Ovary (tissue), 3 donors: Measurements from ENCODE around the gene TPBG.

Source experiments
- EP300 ChIP-seq: sonication (generic); formaldehyde crosslinking; IDR thresholded peaks from one replicate; pipeline ENCODE4 v1.6.1; 2017; ENCODE audit warnings: antibody characterized with exemption
- POLR2A ChIP-seq: fragments of 450-650 bp; IDR thresholded peaks from one replicate; pipeline ENCODE4 v1.6.1; 2017; ENCODE audit warnings: antibody characterized with exemption, mild to moderate bottlenecking, moderate library complexity
- TF ChIP-seq, protein P1 (sequence below), 3 donors: fragments of 450-650 bp in 2 of 3; fragments of 200-600 bp in 1 of 3; IDR thresholded peaks; one replicate each; pipeline versions ENCODE4 v1.5.1 to v1.8.0; 2016 to 2022; ENCODE audit warnings: antibody characterized with exemption in 3 of 3, mild to moderate bottlenecking in 1 of 3
- donor health status: DM: no; HTN: no; CAD: no.

DNA sequence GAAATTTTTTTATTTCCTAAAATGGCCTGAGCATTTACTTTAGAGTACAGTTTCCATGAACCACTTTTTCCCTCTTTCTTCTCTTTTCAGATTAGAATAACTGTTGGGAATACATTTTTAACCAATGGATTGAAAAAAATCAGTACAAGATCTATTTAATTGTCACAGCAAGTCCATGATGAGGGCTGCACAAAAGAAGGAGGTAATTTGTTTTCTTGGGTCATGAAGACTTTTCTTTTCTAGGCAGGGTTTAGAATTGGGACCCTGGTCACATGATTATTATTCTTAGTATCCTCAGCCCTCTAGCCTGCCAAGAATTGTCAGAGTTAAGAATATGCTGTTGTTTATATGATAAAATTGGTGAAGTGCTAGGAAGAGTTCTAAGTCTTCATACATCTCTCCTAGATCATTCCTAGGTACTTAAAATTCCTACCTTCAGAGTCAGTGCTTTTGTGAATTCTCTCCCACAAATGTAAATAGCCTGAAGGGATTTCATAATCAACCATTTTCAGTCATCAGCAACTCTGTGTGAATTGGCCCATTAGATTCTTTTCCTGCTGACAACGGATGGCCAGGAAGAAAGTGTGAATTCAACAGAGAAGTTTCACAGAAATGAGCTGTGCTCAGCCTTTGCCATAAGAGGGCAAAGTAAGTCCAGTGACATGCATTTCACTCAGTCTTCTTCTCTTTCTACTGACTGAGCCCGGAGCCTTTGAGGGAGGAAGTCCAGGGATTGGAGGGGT, 32.4 kb upstream of the TPBG start:
- TF ChIP-seq, protein P1, sequence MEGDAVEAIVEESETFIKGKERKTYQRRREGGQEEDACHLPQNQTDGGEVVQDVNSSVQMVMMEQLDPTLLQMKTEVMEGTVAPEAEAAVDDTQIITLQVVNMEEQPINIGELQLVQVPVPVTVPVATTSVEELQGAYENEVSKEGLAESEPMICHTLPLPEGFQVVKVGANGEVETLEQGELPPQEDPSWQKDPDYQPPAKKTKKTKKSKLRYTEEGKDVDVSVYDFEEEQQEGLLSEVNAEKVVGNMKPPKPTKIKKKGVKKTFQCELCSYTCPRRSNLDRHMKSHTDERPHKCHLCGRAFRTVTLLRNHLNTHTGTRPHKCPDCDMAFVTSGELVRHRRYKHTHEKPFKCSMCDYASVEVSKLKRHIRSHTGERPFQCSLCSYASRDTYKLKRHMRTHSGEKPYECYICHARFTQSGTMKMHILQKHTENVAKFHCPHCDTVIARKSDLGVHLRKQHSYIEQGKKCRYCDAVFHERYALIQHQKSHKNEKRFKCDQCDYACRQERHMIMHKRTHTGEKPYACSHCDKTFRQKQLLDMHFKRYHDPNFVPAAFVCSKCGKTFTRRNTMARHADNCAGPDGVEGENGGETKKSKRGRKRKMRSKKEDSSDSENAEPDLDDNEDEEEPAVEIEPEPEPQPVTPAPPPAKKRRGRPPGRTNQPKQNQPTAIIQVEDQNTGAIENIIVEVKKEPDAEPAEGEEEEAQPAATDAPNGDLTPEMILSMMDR (IDR thresholded peaks at IDR 0.05) = no peak
- TF ChIP-seq POLR2A (no peak), EP300 (no peak)
